ENCODE measurements around the gene EFCAB9. TPM values are rescaled to one million over a fixed set of nuclear protein-coding genes. Genes with fewer than 3 reads are reported as not detected.

EFCAB9 gene
- polyA plus RNA-seq, 2 of the 4 experiments (the other 2 are of a cell fraction): not detected

GRCh38 chr5:172167895-172168294 lies 26.1 kb upstream of the EFCAB9 start:
- Histone ChIP-seq H3K27ac (no peak overlapping the region), H3K4me3 (no peak overlapping the region), H3K9me3 (no peaks in the 10 kb centered on the region), H3K4me2 (no peak overlapping the region), H3K4me1 (no peaks in the 10 kb centered on the region)
- DNase-seq (ENCODE audit: low read depth in 1 of 2, low spot score in 1 of 2) (no peak), ATAC-seq (no peak), FAIRE-seq (no peak)
- WGBS (ENCODE audit: missing lambda C conversion rate): 90% methylated on average over 7 of the region's 7 CpGs
- no peak for TF ChIP-seq GATA3 (IDR thresholded peaks at IDR 0.05; ENCODE audit: borderline replicate concordance)
- TF ChIP-seq, protein P1, sequence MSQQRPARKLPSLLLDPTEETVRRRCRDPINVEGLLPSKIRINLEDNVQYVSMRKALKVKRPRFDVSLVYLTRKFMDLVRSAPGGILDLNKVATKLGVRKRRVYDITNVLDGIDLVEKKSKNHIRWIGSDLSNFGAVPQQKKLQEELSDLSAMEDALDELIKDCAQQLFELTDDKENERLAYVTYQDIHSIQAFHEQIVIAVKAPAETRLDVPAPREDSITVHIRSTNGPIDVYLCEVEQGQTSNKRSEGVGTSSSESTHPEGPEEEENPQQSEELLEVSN (IDR thresholded peaks at IDR 0.05; ENCODE audit: borderline replicate concordance, low read depth): no peak
- TF ChIP-seq, protein P2, sequence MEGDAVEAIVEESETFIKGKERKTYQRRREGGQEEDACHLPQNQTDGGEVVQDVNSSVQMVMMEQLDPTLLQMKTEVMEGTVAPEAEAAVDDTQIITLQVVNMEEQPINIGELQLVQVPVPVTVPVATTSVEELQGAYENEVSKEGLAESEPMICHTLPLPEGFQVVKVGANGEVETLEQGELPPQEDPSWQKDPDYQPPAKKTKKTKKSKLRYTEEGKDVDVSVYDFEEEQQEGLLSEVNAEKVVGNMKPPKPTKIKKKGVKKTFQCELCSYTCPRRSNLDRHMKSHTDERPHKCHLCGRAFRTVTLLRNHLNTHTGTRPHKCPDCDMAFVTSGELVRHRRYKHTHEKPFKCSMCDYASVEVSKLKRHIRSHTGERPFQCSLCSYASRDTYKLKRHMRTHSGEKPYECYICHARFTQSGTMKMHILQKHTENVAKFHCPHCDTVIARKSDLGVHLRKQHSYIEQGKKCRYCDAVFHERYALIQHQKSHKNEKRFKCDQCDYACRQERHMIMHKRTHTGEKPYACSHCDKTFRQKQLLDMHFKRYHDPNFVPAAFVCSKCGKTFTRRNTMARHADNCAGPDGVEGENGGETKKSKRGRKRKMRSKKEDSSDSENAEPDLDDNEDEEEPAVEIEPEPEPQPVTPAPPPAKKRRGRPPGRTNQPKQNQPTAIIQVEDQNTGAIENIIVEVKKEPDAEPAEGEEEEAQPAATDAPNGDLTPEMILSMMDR (IDR thresholded peaks at IDR 0.05): no peak
- TF ChIP-seq ESRRA (IDR thresholded peaks at IDR 0.05; ENCODE audit: borderline replicate concordance, low read length): no peak
- TF ChIP-seq POLR2A (IDR thresholded peaks at IDR 0.05; ENCODE audit: low read length): no peak
- no peak for TF ChIP-seq TFCP2L1 (CRISPR knock-in tag; IDR thresholded peaks at IDR 0.05)
- no peak for TF ChIP-seq MAZ (IDR thresholded peaks at IDR 0.05; ENCODE audit: borderline replicate concordance, low read depth, low read length)
- TF ChIP-seq NR3C1 (IDR thresholded peaks at IDR 0.05): no peak
- TF ChIP-seq ATOH8 (CRISPR knock-in tag; IDR thresholded peaks at IDR 0.05; ENCODE audit: low read depth): no peak
- TF ChIP-seq CEBPB (IDR thresholded peaks at IDR 0.05): no peak
- TF ChIP-seq ZNF302 (CRISPR knock-in tag; IDR thresholded peaks at IDR 0.05): no peak
- no peak for TF ChIP-seq HOXB5 (CRISPR knock-in tag; IDR thresholded peaks at IDR 0.05)
- no peak for TF ChIP-seq CBX8 (IDR thresholded peaks at IDR 0.05)
- no peak for TF ChIP-seq MAFK (IDR thresholded peaks at IDR 0.05; ENCODE audit: partially characterized antibody)
- TF ChIP-seq FOSL2 (IDR thresholded peaks at IDR 0.05): no peak
- no peak for TF ChIP-seq FOSL2 (CRISPR knock-in tag; IDR thresholded peaks at IDR 0.05)
- TF ChIP-seq EHMT2 (IDR thresholded peaks at IDR 0.05; ENCODE audit: low read depth): no peak
- TF ChIP-seq EHF (CRISPR knock-in tag; IDR thresholded peaks at IDR 0.05): no peak
- no peak for TF ChIP-seq ZSCAN20 (CRISPR knock-in tag; IDR thresholded peaks at IDR 0.05)
- POLR2A ChIA-PET: no interaction called here
- CTCF ChIA-PET: interaction anchor here (0.9 to 1.1 kb wide), 2 partner anchors 21 to 126 kb away, joined by 3 read pairs; partner anchors contain the start of gene STK10

DNA sequence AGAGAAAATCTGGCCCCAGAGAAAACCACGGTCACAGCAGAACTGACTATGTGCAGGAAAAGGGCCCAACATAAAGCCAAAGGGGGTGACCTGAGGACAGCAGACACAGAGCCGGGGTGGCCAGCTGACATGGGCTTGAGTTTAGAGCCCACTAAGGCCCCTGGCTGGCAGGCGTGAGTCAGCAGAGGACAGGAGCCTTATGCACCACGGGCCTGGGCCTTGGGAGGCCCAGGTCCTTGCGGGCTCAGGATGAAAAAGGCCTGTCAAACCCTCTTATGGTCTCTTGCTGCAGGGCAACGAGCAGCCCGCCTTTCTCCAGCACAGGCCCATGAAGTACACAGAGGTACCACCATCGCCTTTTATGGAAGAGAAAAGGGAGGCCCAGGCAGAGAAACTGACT lies 25.7 kb upstream of the EFCAB9 start:
- ATAC-seq (no peak), DNase-seq (ENCODE audit: low read depth in 1 of 2, low spot score in 1 of 2) (no peak), FAIRE-seq (no peak)
- Histone ChIP-seq H3K4me2 (no peak overlapping the region), H3K27ac (no peak overlapping the region), H3K4me1 (no peaks in the 10 kb centered on the region), H3K9me3 (no peaks in the 10 kb centered on the region), H3K4me3 (no peak overlapping the region)
- 80% methylated on average over 8 of the region's 8 CpGs for WGBS (ENCODE audit: missing lambda C conversion rate)
- ChIA-PET POLR2A (no interaction called here), CTCF (interaction anchor here (0.9 kb wide), 1 partner anchor 20 kb away, joined by 3 read pairs; the partner anchor contains the start of gene STK10)
- TF ChIP-seq ESRRA (IDR thresholded peaks at IDR 0.05; ENCODE audit: borderline replicate concordance, low read length) (no peak), BCL3 (IDR thresholded peaks at IDR 0.05) (no peak), FOSB (CRISPR knock-in tag; IDR thresholded peaks at IDR 0.05) (no peak), BHLHE40 (IDR thresholded peaks at IDR 0.05; ENCODE audit: low read depth, low read length) (no peak)
- TF ChIP-seq, protein P3, sequence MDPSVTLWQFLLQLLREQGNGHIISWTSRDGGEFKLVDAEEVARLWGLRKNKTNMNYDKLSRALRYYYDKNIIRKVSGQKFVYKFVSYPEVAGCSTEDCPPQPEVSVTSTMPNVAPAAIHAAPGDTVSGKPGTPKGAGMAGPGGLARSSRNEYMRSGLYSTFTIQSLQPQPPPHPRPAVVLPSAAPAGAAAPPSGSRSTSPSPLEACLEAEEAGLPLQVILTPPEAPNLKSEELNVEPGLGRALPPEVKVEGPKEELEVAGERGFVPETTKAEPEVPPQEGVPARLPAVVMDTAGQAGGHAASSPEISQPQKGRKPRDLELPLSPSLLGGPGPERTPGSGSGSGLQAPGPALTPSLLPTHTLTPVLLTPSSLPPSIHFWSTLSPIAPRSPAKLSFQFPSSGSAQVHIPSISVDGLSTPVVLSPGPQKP (IDR thresholded peaks at IDR 0.05; ENCODE audit: low read depth, low read length): no peak
